ENCODE data around the gene NPFF.

NPFF gene

DNA sequence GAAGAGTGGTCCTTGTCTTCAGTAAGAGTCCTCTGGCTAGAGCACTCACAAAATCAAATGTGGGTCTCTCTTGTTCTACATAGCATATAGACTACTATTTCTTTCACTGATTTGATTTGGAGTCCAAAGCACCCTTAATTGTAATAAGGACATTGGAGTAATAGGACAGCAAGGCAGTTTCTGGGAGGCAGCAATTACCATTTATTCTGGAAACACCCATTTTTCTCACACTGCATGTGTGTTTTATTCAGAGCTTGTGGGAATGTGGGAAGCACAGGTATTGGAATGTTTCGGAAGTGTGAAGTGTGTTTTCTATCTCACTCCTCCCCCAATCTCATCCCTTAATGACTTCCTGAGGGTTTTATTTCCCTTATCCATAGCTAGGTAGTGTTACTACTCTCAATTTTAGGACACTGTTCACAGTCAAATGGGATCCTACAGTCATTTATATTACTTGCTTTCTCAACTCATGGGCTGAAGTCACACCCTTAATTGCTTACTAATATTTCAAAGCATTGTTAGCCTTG, 35.2 kb downstream of the NPFF start:
- DNase-seq = no peak

DNA sequence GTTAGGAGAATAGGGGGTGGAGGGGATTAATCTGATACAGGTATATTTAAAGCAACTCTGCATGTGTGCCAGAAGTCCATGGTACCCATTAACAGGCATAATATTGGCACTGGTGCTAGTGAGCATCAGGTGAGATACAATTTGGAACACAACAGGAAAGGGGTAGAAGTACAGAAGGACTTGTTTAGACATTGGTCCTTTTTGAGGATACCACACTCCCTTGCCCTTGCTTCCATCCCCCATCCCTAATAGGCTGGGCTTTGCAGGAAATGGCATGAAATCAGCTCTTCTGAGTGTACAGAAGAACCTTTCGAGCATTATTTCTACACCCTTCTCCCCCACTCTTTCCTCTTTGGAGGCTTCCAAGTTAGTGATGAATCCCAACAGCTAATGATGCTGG, 39.0 kb downstream of the NPFF start:
- no peak for DNase-seq

DNA sequence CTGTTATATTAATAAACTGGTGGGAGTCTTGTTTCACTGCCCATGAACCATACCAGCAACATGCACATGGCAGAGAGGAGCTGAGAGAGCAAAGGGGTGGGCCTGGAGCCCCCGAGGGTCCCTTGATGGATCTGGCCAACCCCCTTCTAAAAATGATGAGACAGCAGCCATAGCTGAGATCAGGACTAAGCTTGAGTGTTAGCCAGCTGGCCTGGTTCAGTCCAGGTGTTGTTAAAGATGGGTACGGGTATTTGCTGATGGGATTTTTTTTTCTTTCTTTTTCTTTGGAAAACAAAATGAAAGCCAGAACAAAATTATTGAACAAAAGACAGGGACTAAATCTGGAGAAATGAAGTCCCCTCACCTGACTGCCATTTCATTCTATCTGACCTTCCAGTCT, 39.4 kb downstream of the NPFF start:
- no peak for DNase-seq

DNA sequence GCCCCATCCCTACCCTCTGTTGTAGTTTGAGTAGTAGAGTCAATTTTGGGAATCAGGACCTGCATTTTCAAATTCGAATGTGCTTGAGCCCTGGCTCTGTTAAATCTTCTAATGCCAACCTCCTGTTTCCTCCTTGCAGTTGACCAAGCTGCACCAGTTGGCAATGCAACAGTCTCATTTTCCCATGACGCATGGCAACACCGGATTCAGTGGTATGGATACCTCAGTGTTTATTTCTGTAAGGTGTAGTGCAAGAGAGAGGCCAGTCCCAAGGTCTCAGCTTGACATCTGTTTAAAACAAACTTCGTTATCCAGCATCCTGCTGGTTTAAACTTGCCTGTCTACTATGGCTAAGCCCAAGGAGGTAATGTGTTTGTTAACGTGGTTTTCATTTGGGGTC, 40.2 kb downstream of the NPFF start:
- DNase-seq = no peak

DNA sequence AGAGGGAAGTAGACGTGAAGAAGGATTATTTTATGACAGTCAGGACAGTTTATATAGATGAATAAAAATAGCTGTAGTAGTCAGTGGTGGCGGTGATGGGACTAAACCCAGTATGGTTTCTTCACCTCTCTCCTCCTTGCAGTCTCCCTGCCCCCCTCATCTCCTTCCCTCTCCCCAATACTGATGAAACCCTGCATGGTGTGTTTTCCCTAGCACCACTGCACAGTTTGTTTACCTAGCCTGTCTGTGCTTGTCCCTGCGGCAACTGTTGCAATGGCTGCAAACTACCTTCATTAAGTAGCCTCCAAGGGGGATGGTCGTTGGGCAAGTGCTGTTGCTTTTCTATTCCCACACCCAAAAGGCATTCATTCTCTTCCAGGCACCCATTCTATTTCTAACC, 40.6 kb downstream of the NPFF start:
- DNase-seq = no peak

DNA sequence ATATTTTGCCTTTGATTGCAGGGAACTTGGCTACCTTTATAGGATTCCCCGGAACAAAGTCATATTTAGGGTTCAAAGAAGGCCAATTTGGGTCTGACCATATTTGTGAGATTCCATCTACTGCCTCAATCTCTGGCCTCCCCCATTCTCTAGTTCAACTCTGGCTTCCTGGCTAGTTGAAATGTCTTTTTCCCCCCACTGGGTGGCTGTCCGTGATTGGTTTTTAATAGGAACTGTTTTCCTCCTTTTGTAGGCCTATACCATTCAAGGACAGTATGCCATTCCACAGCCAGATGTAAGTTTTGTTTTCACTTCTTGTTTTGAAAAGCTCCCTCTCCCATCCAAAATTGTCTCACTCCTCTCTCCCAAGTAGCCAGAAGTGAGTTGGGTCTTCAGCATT, 41.6 kb downstream of the NPFF start:
- no peak for DNase-seq

DNA sequence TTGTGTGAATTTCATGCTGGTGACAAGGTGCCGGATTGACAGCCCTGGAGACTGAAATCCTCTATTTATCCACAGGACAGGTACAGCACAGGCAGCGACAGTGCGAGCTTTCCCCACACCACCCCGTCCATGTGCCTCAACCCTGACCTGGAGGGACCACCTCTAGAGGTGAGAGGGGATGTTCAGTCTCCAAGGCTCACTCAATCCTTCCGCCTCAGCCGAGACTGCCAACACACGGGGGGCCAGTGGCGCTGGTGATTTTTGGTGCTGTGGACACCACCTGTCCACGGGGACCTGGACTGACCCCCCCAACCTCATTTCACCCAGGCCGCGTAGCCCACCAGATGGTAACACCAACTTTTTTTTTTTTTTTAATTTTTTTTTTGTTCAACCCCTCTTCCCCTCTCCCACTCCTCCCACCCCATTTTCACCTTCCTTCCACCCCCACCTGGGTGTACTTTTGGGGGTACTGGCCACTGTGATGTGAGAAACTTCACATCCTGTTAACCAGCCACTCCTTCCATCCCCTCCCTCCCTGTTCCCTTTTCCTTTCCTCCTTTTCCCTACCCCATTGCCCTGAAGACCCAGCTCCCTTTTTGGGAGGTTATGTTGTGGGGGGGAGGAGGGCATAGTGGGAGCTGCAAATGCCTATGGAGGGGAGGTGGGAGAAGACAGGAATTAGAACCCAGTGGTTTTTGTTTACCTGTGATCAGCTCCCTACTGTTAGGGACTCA, 42.4 kb downstream of the NPFF start:
- DNase-seq = no peak

DNA sequence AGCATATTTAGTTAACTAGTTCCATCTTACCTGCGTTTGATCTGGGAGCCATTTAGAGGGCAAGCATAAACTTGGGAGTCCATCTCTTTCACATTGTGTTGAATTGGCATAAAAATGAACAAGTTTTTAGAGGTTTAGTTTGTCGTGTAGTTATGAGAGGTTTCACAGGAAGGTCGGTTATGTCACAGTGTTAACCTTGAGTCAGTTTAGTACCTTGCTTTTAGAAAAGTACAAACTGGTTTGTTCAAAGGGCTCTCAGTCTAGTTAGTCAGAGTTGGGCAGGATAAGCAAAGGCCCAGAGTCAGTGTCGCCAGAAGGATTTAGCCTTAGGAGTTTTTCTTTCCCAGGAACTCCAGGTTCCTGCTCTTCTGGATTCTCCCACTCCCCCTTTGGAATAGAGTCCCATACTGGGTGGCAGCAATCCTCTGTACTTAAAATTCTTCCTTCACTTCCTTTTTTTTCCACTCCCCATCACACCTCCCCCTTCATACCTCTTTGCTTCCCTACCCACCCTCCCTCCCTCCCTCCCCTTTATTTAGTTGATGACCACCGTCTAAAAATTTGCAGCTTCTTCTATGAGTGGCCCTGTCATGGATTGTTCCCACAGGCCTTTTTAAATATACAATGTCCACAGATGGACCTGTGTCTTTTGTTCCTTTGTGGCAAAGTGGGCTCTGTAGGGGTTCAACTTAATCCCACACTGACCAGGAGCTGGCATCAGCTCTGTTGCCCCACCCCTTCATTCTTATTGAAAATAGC, 43.3 kb downstream of the NPFF start:
- no peak for DNase-seq

DNA sequence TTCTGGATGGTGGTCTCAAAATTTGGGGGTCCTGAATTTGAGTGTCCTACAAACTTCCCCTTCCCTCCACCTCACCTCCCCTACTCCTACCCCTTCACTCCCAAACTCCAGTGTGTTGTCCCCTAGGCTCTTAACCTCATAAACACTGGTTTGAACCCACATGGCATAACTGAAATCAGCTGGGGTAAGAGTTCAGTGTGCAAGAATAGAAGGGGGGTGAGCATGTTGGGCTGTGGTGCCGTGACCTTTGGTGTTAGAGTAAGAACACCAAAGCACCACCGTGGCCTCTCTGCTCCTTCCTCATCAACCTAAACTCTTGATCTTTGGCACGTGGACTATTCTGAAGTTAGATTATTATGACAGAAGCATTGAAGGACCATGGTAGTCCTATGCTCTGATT, 44.3 kb downstream of the NPFF start:
- no peak for DNase-seq

DNA sequence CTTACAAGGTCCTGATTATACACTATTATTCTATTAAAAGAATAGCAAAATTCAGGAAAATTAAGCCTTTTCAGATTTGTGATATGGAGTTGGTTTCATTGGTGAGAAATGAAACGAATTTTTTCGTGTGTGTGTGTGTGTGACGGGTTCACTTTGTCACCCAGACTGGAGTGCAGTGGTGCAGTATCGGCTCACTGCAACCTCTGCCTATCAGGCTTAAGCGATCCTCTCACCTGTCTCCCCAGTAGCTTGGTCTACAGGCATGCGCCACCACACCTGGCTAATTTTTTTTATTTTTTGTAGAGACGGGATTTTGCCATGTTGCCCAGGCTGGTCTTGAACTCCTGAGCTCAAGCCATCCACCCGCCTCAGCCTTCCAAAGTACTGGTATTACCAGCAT, 45.7 kb downstream of the NPFF start:
- no peak for DNase-seq

DNA sequence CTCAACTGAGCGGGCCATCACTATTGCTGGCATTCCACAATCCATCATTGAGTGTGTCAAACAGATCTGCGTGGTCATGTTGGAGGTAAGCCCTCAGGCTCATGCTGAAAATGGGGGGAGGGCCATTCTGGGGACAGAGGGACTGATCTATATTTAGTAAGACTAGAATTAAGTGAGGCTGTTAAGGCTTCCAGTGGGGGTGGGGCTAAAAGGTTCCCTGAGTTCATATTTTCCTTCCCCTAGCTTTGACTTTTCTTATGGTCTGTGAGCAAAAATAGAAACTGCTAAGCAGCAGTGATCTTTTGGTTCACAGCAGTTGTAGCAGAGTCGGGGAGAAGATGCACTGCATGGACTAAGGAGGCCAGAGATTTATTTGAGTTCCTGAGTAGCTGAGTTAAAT, 46.2 kb downstream of the NPFF start:
- DNase-seq = no peak

DNA sequence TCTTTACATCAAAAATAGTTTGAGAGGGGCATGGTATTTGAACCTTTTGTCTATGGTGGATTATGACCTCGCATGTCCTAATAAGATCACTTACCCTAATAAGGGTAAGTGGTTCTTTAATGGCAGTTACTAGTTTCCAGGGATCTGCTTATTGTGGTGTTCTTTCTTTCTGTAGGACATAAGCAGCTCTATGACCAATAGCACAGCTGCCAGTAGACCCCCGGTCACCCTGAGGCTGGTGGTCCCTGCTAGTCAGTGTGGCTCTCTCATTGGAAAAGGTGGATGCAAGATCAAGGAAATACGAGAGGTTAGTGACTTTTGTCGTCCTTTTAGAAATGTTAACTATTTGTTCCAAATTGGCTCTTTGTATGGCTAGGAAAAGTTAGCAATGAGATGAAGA, 48.2 kb downstream of the NPFF start:
- no peak for DNase-seq

All from islet precursor cell (in vitro differentiated cells).